HL-60 (cell line): ENCODE data around the gene CFAP58.

Experiments used
- DNase-seq, 2 experiments: peaks; one replicate each; pipeline ENCODE4 v3.0.0-alpha.2; 2010 to 2020; ENCODE audit warnings: low read depth in 1 of 2, low spot score in 1 of 2
- H3K27ac ChIP-seq: fragments of 250-450 bp; sonication (Bioruptor Pico); replicated peaks from 2 replicates; pipeline ENCODE4 v1.5.1; 2020; ENCODE audit warnings: mild to moderate bottlenecking, moderate library complexity
- H3K27me3 ChIP-seq: fragments of 250-450 bp; sonication (Bioruptor Pico); 2 replicates; pipeline ENCODE4 v1.5.1; 2021; ENCODE audit warnings: mild to moderate bottlenecking, moderate library complexity; ENCODE audit not compliant: insufficient read depth, poor library complexity, severe bottlenecking
- H3K4me3 ChIP-seq: replicated peaks from 2 replicates; pipeline ENCODE4 v1.5.1; 2011; ENCODE audit warnings: mild to moderate bottlenecking, control low read depth, low read length; ENCODE audit not compliant: insufficient read depth
- CTCF ChIP-seq: IDR thresholded peaks from one replicate; pipeline ENCODE4 v1.5.1; 2011; ENCODE audit warnings: low read length, control low read depth, inconsistent platforms; ENCODE audit not compliant: insufficient read depth
- GABPA ChIP-seq: IDR thresholded peaks from 2 replicates; pipeline ENCODE4 v1.6.1; 2012; ENCODE audit warnings: low read depth
- POLR2AphosphoS5 ChIP-seq: IDR thresholded peaks from 2 replicates; pipeline ENCODE4 v1.6.1; 2012; ENCODE audit warnings: low read depth
- REST ChIP-seq: IDR thresholded peaks from 2 replicates; pipeline ENCODE4 v1.6.1; 2012; ENCODE audit warnings: low read depth; ENCODE audit not compliant: insufficient replicate concordance
- SPI1 ChIP-seq: IDR thresholded peaks from 2 replicates; pipeline ENCODE4 v1.6.1; 2012; ENCODE audit warnings: low read depth, mild to moderate bottlenecking, borderline replicate concordance

Gene CFAP58

GRCh38 chr10:104333032-104333727, 20.5 kb upstream of the CFAP58 start:
- DNase-seq = no peak
- Histone ChIP-seq H3K27me3 (no peaks in the 10 kb centered on the region), H3K4me3 (no peak overlapping the region), H3K27ac (no peak overlapping the region)
- TF ChIP-seq SPI1 (no peak), POLR2AphosphoS5 (no peak), REST (no peak), CTCF (no peak), GABPA (no peak)

- no peak for TF ChIP-seq POLR2AphosphoS5
- no peak for TF ChIP-seq CTCF
- TF ChIP-seq GABPA = no peak
- no peak for TF ChIP-seq SPI1
- TF ChIP-seq REST = no peak
- no peaks in the 10 kb centered on the region for H3K27me3 ChIP-seq
Measured at GRCh38 chr10:104333728-104334373, 19.8 kb upstream of the CFAP58 start.

DNA sequence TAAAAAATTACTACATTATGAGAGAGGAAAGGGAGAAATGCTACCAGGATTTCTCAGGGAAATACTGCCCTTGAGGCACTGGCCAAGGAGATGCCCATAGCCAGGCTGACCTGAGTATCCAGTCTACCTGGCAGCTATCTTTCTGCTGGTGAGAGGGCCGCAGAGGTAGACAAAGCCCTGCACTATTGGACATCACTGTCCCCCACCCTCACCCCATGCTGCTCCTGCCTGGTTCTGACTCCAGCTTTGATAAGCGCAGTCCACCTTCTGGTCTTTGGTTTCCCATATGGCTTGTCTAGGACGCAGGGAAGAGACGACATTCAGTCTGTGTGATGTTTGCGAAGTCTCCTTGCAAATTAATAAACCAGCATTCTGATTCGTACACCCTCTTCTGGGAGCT, 19.1 kb upstream of the CFAP58 start:
- Histone ChIP-seq H3K27me3 (no peaks in the 10 kb centered on the region), H3K27ac (no peak overlapping the region), H3K4me3 (no peak overlapping the region)
- no peak for TF ChIP-seq POLR2AphosphoS5
- DNase-seq = no peak

More at GRCh38 chr10:104333728-104334373, 19.8 kb upstream of the CFAP58 start:
- H3K27ac ChIP-seq = no peak overlapping the region
- DNase-seq = no peak
- no peak overlapping the region for H3K4me3 ChIP-seq

DNA sequence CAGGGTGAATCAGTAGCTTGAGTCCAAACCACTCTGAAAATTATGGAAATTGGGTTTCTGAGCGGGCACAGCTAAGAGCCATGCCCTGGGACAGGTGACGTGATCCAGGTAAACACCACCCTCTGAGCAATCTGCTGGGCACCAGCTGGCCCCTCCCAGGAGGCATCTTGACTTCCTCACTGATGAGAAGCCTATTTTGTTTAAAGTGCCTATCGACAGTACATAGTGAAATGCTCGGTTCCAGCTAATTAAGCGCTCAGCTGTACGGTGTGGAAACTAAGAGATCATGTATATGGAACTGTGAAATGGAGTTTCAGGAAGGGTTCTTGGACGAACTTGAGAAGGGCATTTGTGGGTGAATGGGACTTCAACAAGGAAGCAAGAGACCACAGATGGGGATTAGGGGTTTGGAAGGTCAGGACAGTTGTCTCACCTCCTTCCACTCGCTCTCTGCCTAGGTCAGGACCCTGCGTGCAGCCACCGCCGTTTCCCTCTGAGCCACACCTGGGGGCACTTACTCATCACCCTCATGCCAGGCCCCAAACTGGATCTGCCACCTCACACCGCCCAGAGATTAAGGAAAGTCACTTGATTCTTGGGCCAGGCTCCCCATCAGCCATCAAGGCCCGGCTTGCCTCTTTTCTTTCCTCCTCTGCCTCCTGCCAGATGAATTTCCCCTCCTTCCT, 18.5 kb upstream of the CFAP58 start:
- no peak overlapping the region for H3K4me3 ChIP-seq
- TF ChIP-seq GABPA = no peak
- TF ChIP-seq POLR2AphosphoS5 = no peak
- no peak overlapping the region; the same call in 1 of the 2 replicates for H3K27ac ChIP-seq
- DNase-seq = no peak
- H3K27me3 ChIP-seq = no peaks in the 10 kb centered on the region
